ENCODE measurements around the gene ARRDC2.
A peak's percentile ranks its signal among the peaks of the same experiment; 100 is the strongest.

The ARRDC2 gene

DNA sequence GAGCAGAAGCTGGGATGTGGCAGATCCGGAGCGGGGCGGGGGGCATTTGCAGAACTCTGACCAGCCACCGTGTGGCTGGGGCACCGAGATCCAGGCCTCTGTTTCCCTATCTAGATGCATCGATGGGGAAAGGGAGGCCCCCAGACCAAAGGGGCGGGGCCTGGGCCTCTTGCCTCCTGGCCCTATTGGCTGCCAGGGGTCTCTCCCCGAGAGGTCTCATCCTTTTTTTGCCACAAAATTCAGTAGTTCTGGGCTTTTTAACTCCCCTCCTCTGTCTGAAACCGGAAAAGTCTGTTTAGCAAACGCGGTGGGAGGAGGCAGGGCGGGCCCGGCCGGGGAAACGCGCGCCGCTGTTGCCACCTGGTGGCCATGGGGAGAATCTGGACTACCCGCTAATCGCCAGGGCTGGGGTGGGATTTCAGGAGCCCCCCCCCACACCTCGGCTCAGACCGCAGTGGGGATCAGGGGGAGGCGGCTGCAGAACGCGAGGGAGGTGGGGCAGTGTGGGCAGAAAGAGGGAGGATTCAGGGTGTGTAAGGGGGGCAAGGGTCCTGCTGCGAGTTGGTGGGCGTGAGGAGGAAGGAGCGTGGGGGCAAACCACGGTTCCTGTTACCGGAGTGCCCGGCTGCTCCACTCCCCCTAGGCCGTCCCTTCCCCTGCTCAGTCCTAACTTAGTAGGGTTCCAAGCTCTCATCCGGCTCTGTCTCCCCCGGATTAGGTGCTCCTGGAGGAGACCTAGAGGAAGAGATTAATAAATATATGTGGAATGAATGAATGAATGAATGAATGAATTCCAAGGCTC lies 50.4 kb downstream of the ARRDC2 start:
- DNase-seq (ENCODE audit: low read depth), result peak; percentile 56

DNA sequence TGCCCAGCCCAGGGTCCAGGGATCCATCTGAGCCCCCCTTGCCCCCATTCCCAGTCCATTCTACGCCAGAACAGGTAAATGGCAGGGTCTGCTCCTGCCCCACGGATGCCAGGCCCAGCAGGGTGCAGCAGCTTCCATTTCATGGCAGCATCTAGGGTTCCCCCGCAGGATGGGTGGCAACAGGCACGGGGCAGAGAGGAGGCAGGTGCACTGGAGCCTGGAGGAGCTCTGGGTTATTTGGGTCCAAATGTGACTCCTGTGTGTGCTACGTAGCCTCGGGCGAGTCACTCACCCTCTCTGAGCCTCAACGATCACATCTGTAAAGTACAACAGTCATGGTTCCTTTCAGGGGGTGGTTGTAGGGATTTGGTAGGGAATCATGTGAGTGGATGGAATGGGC lies 51.3 kb downstream of the ARRDC2 start:
- DNase-seq (ENCODE audit: low read depth), result no peak

DNA sequence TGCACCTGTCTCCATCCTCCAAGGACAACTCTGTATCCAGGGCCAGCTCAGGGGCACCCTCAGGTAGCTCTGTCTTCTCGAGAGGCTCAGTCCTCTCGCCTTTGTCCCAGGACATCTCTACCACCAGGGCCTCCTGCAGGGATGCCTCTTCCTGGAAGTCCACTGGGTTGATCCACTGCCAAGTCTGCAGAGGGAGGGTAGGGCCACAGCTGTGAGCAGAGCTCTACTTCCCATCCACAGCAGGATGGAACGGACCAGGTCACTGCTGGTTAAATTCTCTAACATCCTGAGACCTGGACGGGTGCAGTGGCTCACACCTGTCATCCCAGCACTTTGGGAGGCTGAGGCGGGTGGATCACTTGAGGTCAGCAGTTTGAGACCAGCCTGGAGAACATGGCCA lies 51.9 kb downstream of the ARRDC2 start:
- DNase-seq (ENCODE audit: low read depth), result no peak

DNA sequence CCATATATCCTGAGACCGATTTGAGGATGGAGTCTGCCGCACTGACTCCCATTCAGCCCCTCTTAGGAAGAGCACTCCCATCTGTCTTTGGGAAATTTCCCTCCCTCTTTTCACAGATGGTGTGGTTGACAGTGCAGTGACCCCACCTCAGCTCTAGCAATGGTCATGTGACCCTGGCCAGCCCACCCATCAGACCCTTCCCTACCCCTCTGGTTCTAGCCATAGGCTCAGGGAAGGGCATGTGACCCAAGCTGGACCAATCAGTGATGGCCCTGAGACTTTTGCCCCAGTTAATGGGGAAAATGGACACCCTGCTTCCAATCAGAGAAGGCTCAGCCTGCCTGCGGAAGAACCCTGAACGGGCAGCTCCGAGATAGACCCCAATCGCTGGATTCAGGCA lies 52.5 kb downstream of the ARRDC2 start:
- no peak for DNase-seq (ENCODE audit: low read depth)

DNA sequence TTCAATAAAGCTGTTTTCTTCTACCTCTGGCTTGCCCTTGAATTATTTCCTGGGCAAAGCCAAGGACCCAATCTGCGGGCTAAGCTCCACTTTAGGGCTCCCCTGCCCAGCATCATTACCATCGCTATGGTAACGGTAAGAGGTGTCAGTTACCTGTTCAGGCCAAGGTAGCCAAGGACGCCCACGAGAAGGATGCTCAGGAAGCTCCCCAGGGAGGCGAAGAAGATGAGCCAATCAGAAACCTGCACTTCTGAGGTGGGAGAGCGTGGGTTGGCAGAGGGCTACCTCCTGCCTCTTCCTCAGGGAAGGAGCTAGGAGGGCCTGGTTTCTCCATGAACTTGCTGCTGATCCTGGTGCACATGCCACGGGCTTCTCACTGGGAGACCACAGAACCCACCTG lies 54.1 kb downstream of the ARRDC2 start:
- no peak for DNase-seq (ENCODE audit: low read depth)

DNA sequence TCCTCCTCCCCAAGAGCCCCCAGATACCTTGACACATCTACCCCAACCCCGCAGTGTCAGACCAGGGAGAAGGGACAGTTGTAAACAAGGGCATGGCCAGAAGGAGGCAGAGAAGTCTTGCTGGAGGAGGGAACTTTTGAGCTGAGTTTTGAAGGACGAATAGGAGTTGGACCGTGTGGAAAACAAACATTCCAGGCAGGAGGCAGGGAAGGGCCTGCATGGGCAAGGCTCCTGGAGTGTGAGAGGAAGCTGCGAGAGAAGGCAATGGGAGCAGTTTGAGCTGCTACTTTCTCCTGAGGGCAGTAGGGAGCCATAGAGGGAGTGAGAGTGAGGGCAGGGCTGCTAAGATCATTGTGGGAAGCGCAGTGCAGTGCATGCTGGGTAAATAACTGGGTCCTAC lies 55.5 kb downstream of the ARRDC2 start:
- DNase-seq (ENCODE audit: low read depth), result no peak
